HEK293 (cell line): ENCODE results near the gene RNASE4.
A peak's percentile ranks its signal among the peaks of the same experiment; 100 is the strongest.

Experiments
- BCL6B ChIP-seq: fragments of 450-650 bp; formaldehyde crosslinking; IDR thresholded peaks from 2 replicates; pipeline ENCODE4 v1.5.1; 2017; ENCODE audit warnings: missing biosample characterization, missing genetic modification characterization
- IKZF3 ChIP-seq: fragments of 450-650 bp; IDR thresholded peaks from 2 replicates; pipeline ENCODE4 v1.5.0; 2018; ENCODE audit warnings: missing biosample characterization, mild to moderate bottlenecking, missing genetic modification characterization, moderate library complexity
- INSM2 ChIP-seq: fragments of 450-650 bp; formaldehyde crosslinking; IDR thresholded peaks from 2 replicates; pipeline ENCODE4 v1.5.1; 2016; ENCODE audit warnings: missing biosample characterization, missing genetic modification characterization
- KLF10 ChIP-seq: fragments of 450-650 bp; IDR thresholded peaks from 2 replicates; pipeline ENCODE4 v1.5.1; 2018; ENCODE audit warnings: missing biosample characterization, mild to moderate bottlenecking, missing genetic modification characterization
- KLF7 ChIP-seq: fragments of 450-650 bp; formaldehyde crosslinking; IDR thresholded peaks from 2 replicates; pipeline ENCODE4 v1.5.1; 2016; ENCODE audit warnings: missing biosample characterization, missing genetic modification characterization, borderline replicate concordance
- KLF8 ChIP-seq: fragments of 450-650 bp; formaldehyde crosslinking; IDR thresholded peaks from 2 replicates; pipeline ENCODE4 v1.5.1; 2016; ENCODE audit warnings: missing biosample characterization, missing genetic modification characterization
- OSR2 ChIP-seq: fragments of 450-650 bp; formaldehyde crosslinking; IDR thresholded peaks from 2 replicates; pipeline ENCODE4 v1.5.1; 2016; ENCODE audit warnings: missing biosample characterization, missing genetic modification characterization
- OVOL3 ChIP-seq: fragments of 450-650 bp; formaldehyde crosslinking; IDR thresholded peaks from 2 replicates; pipeline ENCODE4 v1.5.1; 2016; ENCODE audit warnings: missing biosample characterization, missing genetic modification characterization
- PATZ1 ChIP-seq: fragments of 450-650 bp; formaldehyde crosslinking; IDR thresholded peaks from 2 replicates; pipeline ENCODE4 v1.5.1; 2016; ENCODE audit warnings: missing biosample characterization, missing genetic modification characterization
- PRDM4 ChIP-seq: fragments of 450-650 bp; formaldehyde crosslinking; IDR thresholded peaks from 2 replicates; pipeline ENCODE4 v1.5.1; 2017; ENCODE audit warnings: missing biosample characterization, missing genetic modification characterization
- ZBTB10 ChIP-seq: fragments of 450-650 bp; formaldehyde crosslinking; IDR thresholded peaks from 2 replicates; pipeline ENCODE4 v1.5.1; 2016; ENCODE audit warnings: missing biosample characterization, missing genetic modification characterization
- ZBTB8A ChIP-seq: fragments of 450-650 bp; formaldehyde crosslinking; IDR thresholded peaks from 2 replicates; pipeline ENCODE4 v1.5.1; 2016; ENCODE audit warnings: missing biosample characterization, missing genetic modification characterization
- ZNF138 ChIP-seq: fragments of 450-650 bp; formaldehyde crosslinking; IDR thresholded peaks from 2 replicates; pipeline ENCODE4 v1.5.1; 2016; ENCODE audit warnings: missing biosample characterization, missing genetic modification characterization, borderline replicate concordance
- ZNF184 ChIP-seq: fragments of 450-650 bp; IDR thresholded peaks from 2 replicates; pipeline ENCODE4 v1.5.1; 2018; ENCODE audit warnings: missing biosample characterization, mild to moderate bottlenecking, missing genetic modification characterization
- ZNF2 ChIP-seq: fragments of 450-650 bp; formaldehyde crosslinking; IDR thresholded peaks from 2 replicates; pipeline ENCODE4 v1.5.1; 2016; ENCODE audit warnings: missing biosample characterization, missing genetic modification characterization
- ZNF221 ChIP-seq: fragments of 450-650 bp; formaldehyde crosslinking; IDR thresholded peaks from 2 replicates; pipeline ENCODE4 v1.5.1; 2017; ENCODE audit warnings: missing biosample characterization, missing genetic modification characterization, borderline replicate concordance
- ZNF341 ChIP-seq: fragments of 450-650 bp; formaldehyde crosslinking; IDR thresholded peaks from 2 replicates; pipeline ENCODE4; 2016; ENCODE audit warnings: low read depth, missing biosample characterization, missing genetic modification characterization
- ZNF350 ChIP-seq: fragments of 450-650 bp; formaldehyde crosslinking; IDR thresholded peaks from 2 replicates; pipeline ENCODE4 v1.5.0; 2017; ENCODE audit warnings: missing biosample characterization, mild to moderate bottlenecking, missing genetic modification characterization
- ZNF423 ChIP-seq: fragments of 450-650 bp; formaldehyde crosslinking; IDR thresholded peaks from 2 replicates; pipeline ENCODE4 v1.5.1; 2016; ENCODE audit warnings: missing biosample characterization, missing genetic modification characterization
- ZNF449 ChIP-seq: fragments of 450-650 bp; formaldehyde crosslinking; IDR thresholded peaks from 2 replicates; pipeline ENCODE4 v1.5.1; 2017; ENCODE audit warnings: missing biosample characterization, mild to moderate bottlenecking, missing genetic modification characterization, moderate library complexity
- ZNF473 ChIP-seq: fragments of 450-650 bp; formaldehyde crosslinking; IDR thresholded peaks from 2 replicates; pipeline ENCODE4 v1.5.1; 2017; ENCODE audit warnings: missing biosample characterization, missing genetic modification characterization
- ZNF529 ChIP-seq: fragments of 450-650 bp; formaldehyde crosslinking; IDR thresholded peaks from 2 replicates; pipeline ENCODE4 v1.5.1; 2017; ENCODE audit warnings: missing genetic modification characterization, missing biosample characterization; ENCODE audit not compliant: insufficient replicate concordance
- ZNF548 ChIP-seq: fragments of 450-650 bp; formaldehyde crosslinking; IDR thresholded peaks from 2 replicates; pipeline ENCODE4 v1.5.1; 2016; ENCODE audit warnings: missing biosample characterization, missing genetic modification characterization
- ZNF654 ChIP-seq: fragments of 450-650 bp; formaldehyde crosslinking; IDR thresholded peaks from 2 replicates; pipeline ENCODE4 v1.5.1; 2016; ENCODE audit warnings: low read depth, missing biosample characterization, missing genetic modification characterization
- ZNF768 ChIP-seq: fragments of 450-650 bp; formaldehyde crosslinking; IDR thresholded peaks from 2 replicates; pipeline ENCODE4 v1.5.1; 2018; ENCODE audit warnings: missing biosample characterization, mild to moderate bottlenecking, missing genetic modification characterization
- ZSCAN18 ChIP-seq: fragments of 450-650 bp; formaldehyde crosslinking; IDR thresholded peaks from 2 replicates; pipeline ENCODE4 v1.5.1; 2016; ENCODE audit warnings: missing biosample characterization, missing genetic modification characterization

RNASE4 gene

GRCh38 chr14:20662968-20663732 lies 21.2 kb upstream of the RNASE4 start (continued):
- peak; percentile 81; the same call in 1 of the 2 replicates for TF ChIP-seq INSM2 (tag by site-specific recombination)
- TF ChIP-seq OVOL3 (tag by site-specific recombination), result no peak
- TF ChIP-seq ZNF184 (tag by site-specific recombination), result peak; percentile 82; the same call in 1 of the 2 replicates
- TF ChIP-seq KLF10 (tag by site-specific recombination), result peak; percentile 71; the same call in 1 of the 2 replicates
- peak; percentile 85 for TF ChIP-seq IKZF3 (tag by site-specific recombination)
- TF ChIP-seq ZBTB8A, result peak; percentile 99
- TF ChIP-seq OSR2 (tag by site-specific recombination), result no peak
- TF ChIP-seq ZNF548 (tag by site-specific recombination), result no peak
- no peak for TF ChIP-seq ZNF138 (tag by site-specific recombination)
- no peak for TF ChIP-seq ZNF221
- TF ChIP-seq ZNF529 (tag by site-specific recombination), result no peak
- peak; percentile 93 for TF ChIP-seq KLF8 (tag by site-specific recombination)
- TF ChIP-seq ZNF473 (tag by site-specific recombination), result no peak
- no peak for TF ChIP-seq BCL6B
- peak; percentile 26; the same call in 1 of the 2 replicates for TF ChIP-seq ZBTB10 (tag by site-specific recombination)
- no peak; the same call in 1 of the 2 replicates for TF ChIP-seq ZNF768
- peak; percentile 92 for TF ChIP-seq ZNF2 (tag by site-specific recombination)
- peak; percentile 78 for TF ChIP-seq PATZ1 (tag by site-specific recombination)
- TF ChIP-seq KLF7 (tag by site-specific recombination), result peak; percentile 50; the same call in 1 of the 2 replicates
- no peak for TF ChIP-seq ZNF350
- no peak for TF ChIP-seq ZSCAN18 (tag by site-specific recombination)
- peak; percentile 82 for TF ChIP-seq ZNF341
- peak; percentile 37; the same call in 1 of the 2 replicates for TF ChIP-seq PRDM4 (tag by site-specific recombination)
- 0 out of 2 replicates have a peak, but pooled peaks have one; percentile 17 for TF ChIP-seq ZNF449 (tag by site-specific recombination)
- TF ChIP-seq ZNF654 (tag by site-specific recombination), result peak; percentile 54
- no peak for TF ChIP-seq ZNF423 (tag by site-specific recombination)
